Kidney capillary endothelial cell (primary cell): ENCODE data around the gene SPPL3.
"Not testable (repeated sequence)": the region's sequence is repeated elsewhere in the genome, so short reads cannot be mapped to it uniquely, and the experiment has no call there.

ENCODE experiments used
- DNase-seq: peaks from one replicate; pipeline ENCODE4 v3.0.0-alpha.2; 2018; ENCODE audit warnings: low spot score

SPPL3 gene

DNA sequence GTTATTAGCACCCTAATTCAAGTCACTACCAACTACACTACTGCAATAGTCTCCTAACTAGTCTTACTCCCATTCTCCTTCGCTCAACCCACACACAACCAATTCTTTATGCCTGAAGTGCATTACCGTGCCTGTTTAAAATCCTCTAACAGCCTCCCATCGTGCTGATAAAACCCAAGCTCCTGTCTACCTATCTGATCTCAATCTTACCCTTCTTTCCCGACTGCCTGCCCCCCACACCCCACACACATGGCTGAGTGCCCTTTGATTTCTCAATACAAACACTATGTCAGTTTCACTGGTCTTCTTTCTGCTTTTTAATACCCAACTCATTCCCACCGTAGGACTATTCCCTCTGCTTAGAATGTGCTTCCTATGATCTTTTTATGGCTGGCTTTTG, 59.9 kb downstream of the SPPL3 start:
- no peak for DNase-seq

DNA sequence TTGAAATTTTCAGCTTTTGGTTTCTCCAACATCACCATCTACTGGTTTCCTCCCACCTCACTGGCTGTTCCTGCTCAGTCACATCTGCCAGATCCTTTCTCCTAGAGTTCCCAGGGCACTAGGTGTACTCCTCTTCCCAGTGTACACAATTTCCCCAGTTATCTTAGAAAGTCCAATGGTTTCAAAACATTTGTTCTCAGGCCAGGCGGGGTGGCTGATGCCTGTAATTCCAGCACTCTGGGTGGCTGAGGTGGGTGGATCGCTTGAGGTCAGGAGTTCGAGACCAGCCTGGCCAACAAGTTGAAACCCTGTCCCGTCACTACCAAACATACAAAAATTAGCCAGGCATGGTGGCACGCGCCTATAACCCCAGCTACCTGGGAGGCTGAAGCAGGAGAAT, 60.7 kb downstream of the SPPL3 start:
- no peak for DNase-seq

DNA sequence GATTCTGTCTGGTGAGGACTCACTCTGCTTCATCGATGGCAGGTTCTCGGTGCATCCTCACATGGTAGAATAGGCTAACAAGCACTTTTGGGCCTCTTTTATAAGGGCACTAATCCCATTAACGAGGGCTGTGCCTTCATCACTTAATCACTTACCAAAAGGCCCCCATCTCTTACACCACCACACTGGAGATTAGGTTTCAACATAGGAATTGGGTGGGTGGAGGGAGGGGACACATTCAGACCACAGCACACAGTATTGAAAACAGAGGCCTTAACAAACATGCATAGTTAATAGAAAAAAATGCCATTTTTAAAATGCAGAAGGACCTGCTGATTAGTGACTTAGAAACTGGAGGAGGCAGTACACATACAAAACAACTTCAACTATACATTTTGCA, 61.6 kb downstream of the SPPL3 start:
- DNase-seq, result no peak

- no peak for DNase-seq
These were observed 62.6 kb downstream of the SPPL3 start for GRCh38 chr12:120841525-120841924.

- DNase-seq, result no peak
These were observed 64.7 kb downstream of the SPPL3 start for GRCh38 chr12:120839503-120839902.

GRCh38 chr12:120838629-120839383, 65.4 kb downstream of the SPPL3 start:
- DNase-seq, result not testable (repeated sequence)

DNA sequence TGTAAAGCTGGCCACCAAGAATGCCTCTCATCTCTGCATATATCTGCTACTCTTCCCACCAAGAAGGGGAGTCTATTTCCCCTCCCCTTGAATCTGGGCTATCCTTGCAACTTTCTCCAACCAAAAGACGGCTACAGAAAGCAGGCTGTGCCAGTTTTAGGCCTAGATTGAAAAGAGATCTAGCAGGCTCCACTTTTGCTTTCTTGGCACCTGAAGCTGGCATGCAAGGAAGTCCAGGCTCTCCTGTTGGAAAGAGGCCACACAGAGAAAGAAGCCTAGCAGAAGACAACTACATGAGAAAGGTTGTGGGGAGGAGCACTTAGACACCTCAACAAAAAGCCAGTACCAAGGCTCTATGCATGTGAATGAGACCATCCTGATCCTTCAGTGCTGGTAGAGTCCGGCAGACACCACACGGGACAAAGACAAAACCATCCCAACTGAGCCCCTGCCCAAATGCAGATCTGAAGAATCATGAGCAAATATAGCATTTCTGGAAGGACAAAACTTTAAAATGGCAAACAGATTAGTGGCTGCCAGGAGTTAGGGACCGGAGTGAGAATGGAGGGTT, 68.0 kb downstream of the SPPL3 start:
- no peak for DNase-seq

DNA sequence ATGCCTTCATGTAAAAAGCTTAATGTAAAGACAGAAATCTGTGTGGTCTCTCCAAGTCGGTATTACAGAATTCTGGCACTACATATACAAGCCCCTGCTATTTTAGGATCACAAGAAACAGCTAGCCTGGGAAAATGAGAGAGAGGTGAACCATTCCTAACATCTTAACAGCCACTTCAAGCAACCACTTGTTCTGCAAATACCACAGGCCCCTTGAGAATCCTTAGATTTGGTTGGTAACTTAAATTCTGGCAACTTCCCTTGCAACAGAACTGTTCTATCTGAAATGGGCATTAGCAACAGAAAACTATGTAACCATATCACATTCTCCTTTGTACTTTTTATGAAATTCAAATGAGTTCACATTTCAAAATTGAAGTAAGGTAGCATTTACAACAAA, 68.5 kb downstream of the SPPL3 start:
- no peak for DNase-seq

DNA sequence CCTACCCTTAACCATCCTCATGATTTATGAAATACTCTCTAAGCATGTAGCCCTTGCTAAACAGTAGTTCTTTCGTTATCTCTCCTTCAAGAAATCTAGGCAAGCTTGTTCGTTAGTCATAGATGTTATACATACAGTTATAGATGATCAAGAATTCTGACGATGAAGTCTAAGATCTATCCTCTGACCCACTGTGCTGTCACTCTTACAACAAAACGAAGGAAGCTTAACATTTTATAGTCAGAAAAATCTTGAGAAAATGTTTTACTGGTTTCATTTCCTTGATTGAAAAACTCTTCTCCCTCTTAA, 68.9 kb downstream of the SPPL3 start:
- no peak for DNase-seq

DNA sequence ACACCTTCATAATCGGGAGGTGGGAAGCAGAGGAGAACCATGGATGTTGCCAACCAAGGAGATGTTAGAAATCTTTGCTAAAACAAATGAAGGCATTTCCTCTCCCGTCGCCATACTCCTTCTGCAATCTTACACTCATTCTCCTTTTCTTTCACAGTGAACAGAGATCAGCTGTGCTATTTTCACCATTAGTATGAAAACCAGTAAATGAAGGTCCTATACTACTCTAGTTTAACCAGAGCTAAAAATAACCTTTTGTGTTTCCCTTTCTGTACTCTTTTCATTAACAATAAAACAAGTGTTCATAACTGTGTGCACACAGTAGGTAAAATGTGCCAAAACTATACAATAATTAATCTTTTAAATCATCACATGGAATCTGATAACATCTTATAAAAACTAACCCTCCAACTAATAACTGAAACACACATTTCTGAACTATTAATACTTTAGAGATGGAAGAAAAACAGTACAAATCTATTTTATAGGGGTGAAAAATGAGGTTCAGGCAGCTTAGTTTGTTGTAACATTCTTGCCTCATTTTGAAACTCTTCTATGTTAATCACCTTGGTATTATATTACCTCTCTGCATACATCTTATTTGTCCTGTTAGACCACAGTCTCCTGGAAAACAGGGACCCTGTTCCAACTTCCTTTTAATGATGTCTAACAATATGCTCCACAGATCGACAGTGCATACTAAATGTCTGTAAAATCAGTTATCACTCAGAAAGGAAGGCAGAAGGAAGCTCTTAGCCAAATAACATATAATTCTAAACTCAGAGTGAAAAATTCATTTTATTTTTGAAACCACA, 69.5 kb downstream of the SPPL3 start:
- DNase-seq, result no peak

- no peak for DNase-seq
These were observed 70.3 kb downstream of the SPPL3 start for GRCh38 chr12:120833849-120834248.

GRCh38 chr12:120832737-120833136, 71.4 kb downstream of the SPPL3 start:
- DNase-seq, result no peak

GRCh38 chr12:120831648-120832267, 72.4 kb downstream of the SPPL3 start:
- no peak for DNase-seq

- DNase-seq, result no peak
These were observed 73.2 kb downstream of the SPPL3 start for GRCh38 chr12:120830966-120831365.

DNA sequence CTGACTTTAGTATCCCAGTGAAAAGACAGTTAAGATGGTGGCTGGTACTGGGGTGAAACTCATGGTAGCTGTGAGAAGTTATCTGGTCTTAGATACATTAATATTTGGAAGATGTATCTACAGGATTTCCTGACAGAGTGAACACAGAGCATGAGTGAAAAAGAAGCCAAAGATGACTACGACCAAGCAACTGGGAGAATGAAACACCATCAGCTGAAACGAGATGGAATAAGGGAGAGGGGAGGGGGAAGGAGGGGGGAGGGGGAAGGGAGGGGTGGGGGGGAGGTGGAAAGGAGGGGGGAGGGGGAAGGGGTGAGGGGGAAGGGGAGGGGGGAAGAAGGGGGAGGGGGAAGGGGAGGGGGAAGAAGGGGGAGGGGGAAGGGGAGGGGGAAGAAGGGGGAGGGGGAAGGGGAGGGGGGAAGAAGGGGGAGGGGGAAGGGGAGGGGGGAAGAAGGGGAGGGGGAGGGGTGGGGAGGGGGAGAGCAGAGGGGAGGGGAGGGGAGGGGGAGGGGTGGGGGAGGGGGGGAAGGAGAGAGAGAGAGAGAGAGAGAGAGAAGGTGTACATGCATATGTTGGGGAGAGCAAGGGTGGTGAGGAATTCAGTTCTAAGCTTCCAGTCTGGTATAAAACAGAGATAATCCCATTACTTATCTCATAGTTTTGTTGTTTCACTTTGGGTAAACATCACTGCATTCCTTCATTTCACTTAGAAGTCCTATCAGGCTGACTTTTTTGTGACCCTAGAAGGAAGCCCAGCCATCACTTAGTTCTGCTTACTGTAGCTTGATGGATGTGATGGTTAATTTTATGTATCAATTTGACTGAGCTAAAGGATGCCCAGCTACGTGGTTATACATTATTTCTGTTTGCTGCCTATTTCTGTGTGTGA, 73.9 kb downstream of the SPPL3 start:
- no peak for DNase-seq

- DNase-seq, result no peak
These were observed 77.8 kb downstream of the SPPL3 start for GRCh38 chr12:120826335-120826734.

DNA sequence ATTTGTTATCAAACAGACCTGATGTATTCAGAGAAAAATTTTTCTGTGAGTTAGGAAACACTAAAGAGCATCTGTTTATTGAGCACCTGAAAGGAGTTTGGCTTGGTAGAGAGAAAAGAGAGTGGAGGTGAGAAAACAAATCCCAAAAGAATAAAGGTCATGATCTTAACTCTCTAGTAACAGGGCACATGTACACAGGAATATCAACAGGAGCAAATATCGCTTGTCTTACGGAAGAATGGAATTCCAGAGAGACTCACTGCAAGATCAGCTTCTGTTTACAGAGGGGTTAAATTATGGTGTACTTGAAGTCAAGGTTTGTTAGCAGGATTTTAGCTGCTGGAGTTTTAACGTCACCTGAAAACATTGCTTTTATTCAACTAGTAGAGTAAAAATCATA, 78.8 kb downstream of the SPPL3 start:
- DNase-seq, result no peak

- no peak for DNase-seq
These were observed 81.2 kb downstream of the SPPL3 start for GRCh38 chr12:120822832-120823503.

GRCh38 chr12:120821878-120822277, 82.3 kb downstream of the SPPL3 start:
- DNase-seq, result no peak

- no peak for DNase-seq
These were observed 83.2 kb downstream of the SPPL3 start for GRCh38 chr12:120820884-120821510.

GRCh38 chr12:120818416-120818815, 85.7 kb downstream of the SPPL3 start:
- no peak for DNase-seq
